ENCODE measurements around the gene MEG3.

MEG3 gene

DNA sequence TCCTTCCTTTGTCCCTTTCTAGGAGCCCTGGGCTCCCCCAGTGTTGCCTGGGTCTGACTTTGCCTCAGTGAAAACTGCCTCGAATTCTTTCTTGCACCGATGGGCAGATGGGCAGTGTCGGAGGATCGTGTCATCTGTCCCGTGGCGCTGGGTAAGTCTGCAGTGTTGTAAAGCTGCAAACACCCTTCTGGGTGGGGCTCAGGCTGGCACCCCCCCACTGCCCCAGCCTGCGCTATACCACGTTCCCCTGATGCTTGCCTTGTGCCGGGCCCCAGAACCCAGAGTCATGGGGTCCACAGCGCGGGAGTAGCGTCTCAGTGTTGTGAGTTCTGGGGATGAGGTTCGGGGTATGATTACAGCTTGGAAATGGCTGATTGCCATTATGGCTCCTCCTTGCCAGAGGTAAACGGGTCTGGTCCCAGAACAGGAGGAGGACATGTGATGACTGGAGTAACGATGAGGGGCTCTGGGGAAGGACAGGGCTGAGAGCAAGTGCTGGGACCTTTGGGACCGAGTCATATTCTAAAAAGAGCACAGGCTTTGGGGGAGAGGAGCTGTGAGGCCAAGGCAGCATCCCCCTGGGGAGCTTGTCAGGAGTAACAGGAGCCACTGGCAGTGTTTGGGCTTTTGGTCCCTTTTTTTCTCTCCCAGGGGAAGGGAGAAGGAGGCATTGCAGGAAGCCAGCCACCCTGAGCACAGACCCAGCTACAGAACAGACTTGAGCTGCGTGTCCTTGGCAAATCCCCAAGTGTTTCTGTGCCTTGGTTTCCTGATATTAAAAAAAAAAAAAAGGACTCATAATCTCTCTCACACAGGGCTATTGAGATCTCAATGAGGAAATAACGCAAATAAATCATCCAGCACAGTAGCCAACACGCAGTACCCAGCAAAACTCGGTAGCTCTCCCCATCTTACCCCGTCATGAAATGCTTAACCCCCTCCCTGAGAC is 73.3 kb downstream of the MEG3 start:
- DNase-seq, result no peak

DNA sequence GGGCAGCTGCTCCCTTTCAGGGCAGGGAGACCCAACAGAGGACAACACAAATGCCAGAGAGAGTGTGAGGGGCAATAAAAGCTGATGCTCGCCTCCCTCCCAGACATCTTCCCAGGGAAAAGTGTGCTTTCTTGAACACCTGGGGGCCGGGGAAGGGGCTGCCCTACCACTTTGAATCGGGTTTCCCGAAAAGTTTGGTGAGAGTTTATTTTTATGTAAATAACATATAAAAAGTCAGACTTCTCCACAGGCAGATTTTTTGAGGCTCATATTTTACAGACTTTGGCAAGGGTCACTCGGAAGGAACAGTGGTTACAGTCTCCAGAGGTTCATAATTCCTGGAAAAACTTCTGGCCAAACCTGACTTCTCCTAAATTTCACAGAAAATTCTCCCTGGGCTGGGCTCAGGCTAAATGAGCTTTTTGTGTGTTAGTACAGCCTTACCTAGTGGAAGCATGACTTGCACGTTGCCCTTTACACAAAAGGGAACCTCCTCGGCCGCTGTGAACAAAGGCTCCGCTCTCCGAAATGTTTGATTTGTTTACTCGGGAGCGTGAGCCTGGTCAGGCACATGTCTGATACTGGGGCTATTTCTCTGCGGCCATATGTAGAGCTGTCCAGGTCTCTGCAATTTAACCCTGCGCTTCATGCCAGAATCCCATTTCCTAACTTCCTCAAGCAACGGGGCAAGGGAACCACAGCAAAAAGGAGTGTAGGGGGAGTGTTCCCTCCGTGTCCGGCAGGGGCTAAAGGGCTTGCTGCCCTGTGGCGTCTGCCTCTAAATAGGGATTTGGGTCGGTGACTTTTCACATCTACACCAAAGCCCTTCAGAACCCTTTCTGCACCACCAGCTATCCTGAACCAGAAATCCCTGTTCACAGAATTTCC is 74.2 kb downstream of the MEG3 start:
- peak in 3 of 4 experiments; percentile 2 to 18 (median 15) for DNase-seq

DNA sequence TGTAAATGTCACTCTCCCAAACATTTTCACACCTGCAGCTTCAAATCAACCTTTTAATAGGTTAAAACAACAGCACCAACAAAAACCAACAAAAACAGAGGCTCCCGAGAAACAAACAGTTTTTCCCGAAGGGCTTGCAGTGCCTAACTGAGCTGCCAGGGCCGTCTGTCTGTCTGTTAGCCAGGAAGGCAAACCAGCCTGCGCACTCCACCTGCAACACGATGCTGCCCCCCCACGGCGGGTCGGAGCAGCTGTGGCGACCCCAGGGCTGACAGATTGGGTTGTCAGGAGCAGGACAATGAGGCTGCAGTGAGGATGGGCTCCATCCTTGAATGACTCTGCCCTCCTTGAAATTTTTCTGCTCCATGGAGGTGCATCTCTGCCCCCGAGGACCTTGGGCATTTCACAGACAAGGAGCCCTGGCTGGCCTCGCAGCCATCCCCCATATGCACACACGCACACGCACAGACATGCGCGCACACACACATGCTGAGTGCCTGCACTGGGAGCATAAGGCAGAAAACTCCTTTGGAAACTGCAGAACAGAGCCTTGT is 75.0 kb downstream of the MEG3 start:
- no peak for DNase-seq

DNA sequence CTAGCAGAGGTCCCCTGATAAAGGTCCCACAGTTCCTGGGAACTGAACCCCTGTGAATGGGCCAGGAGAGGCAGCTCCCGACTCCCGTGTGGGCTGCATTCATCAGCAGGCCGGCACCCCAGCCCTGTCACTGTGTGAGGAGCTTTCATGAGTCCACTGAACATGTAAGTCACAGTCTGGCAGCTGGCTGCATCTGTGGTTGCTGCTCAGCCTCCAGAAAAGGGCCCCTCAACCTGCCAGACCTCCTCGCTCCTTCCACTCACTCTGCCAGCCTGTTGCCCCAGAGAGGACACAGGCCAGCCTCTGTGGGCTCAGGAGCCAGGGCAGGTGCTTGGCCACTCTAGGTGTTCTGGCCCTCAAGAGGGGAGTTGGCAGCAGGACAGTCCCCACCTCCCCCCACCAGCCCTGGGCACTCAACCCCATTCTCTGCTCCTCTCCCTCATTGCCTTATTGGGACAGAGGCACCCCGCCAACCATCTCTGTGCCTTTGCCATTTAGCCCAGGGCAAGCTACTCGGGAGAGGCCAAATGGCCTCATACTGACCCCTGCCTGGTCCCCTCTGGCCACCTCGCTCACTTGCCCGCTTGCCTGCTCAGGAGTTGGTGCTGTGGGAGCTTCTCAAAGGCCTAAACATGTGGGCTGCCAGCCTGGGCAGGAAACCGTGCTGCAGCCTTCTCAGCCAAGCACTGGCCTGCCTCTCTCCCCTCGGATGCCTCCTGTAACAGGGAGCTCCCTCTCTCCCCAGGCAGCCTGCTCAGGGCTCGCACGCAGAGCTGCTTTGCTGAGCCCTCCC is 75.7 kb downstream of the MEG3 start:
- no peak for DNase-seq

DNA sequence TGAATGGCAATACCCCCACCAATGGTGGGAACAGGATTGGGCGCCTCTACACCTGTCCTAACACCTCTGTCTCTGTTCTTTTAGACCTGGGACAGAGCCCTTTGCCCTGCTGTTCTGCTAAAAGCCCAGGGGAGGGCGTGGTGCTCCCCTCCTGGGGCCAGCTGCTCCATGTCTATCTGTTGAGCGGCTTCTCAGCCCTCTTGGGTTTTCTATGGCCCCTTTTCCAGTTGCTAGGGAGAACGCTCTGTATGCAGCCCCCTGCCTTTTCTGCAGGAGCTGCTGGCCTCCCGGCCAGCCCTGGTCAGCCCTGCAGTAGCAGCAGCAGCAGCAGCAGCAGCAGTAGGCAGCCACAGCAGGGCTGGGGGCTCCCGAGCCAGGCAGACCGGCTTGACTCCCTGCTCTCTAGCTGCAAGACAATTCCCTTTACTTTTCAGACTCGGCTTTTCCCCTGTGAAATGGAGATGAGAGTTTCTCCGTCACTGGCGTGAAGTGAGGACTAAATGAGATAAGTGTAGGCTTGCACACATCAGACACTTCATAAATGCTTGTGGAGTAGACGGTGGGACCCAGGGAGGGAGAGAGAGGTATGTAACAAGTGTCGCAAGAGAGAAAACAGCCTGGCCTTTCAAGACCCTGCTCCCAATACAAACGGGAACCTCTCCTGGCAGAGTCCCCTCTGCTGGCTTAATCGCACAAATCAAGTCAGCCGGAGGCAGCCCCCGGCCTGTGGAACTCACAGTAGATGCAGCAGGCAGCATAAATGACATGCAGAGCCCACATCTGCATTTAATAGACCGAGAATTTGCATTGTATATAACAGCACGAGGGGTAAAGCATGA is 76.6 kb downstream of the MEG3 start:
- DNase-seq, result no peak

DNA sequence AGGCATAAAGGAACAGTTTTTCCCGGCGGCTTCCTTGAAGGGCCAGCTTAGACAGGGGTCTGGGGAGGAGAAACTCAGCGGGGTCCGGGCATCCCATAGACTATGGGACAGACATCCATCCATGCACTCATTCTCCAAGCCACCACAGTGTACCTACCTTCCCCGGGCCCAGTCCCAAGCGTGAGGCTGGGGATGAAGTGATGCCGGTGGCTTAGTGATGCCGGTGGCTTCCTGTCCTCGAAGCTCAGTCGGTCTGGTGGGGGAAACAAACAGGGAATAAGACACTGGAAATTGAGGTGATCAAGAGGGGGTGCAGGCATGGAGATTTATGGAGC is 77.2 kb downstream of the MEG3 start:
- no peak for DNase-seq

DNA sequence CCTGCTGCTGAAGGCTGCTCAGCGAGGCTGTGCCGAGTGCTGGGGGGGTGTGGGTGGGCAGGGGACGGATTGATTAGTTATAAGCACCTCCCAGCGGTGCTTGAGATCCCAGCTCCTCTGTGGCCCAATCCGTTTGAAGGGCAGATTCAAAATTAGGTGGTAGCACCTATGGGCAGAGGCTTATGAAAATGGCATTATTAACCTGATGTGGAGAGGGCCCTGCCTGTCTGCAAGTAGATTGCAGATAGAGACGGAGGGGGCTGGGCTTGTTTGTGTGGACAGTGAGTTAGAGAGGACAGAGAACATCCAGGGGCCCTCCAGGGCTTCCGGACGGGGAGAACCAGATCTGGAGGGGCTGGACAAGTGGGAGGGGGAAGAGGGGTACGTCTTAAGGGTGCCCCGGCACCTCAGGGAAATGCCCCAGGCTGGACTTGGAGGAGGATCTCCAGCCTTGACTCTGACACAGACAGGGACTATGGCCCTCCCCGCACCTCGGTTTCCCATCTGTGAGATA is 77.8 kb downstream of the MEG3 start, which contains the start of gene RTL1:
RTL1 (minus strand) TSS at position 51 of the 514 bp plus-strand sequence. CDS start 18,934 bp downstream, outside the sequence.
- no peak for DNase-seq

DNA sequence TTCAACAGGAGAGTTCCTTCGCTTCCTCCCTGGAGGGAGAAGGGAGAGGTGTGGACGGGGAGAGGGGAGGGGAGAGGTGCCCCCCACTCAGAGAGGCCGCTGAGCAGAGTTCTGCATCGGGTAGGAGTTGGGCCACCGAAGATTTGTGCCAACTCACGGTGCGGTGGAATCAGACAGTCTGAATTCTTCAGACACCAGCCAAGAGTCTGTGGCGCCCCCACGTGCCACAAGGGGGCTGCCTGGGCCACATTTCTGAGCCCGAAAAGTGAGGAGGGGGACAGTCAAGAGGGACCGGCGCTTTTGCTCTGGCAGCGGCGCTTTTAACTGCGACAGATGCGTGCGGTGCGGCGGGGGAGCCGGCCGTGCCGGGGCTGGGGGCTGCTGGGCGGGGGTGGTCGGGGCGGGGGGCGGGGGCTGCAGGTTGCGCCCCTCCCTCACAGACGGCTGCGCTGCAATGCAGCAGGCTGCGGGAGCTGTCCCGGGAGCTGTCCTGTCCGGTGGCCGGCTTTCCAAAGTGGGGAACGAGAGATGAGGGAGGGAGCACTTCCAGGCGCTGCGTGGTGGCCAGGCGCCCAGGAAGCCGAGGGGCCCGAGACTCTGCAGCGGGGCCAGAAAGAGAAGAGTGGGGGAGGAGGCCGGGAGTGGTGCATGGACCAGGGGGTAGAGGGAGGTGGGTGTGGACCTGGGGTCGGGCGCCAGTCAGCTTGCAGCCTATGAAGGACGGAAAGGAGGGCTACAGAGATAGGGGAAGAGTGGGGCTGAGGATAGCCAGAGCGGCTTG is 78.6 kb downstream of the MEG3 start:
- peak in 1 of 4 experiments; percentile 10 for DNase-seq

DNA sequence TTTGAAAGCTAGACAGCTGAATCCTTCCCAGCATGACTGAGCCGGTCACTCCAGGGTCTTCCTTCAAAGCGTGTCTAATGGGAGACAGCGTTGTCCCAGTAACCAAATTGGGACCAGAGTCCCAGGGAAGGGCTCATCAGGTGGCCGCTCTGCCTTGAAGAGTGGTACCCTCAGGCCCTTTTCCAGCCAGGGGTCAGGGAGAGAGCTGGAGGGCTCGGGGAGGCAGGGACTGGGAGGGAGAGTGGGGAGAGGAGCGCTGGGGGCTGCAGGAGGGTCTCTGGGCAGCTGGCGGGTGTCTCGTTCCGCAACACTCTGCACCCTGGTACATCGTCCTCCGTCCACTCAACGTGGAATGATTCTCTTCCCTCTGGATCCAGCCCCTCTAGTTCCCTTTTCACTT is 79.2 kb downstream of the MEG3 start:
- DNase-seq, result no peak

DNA sequence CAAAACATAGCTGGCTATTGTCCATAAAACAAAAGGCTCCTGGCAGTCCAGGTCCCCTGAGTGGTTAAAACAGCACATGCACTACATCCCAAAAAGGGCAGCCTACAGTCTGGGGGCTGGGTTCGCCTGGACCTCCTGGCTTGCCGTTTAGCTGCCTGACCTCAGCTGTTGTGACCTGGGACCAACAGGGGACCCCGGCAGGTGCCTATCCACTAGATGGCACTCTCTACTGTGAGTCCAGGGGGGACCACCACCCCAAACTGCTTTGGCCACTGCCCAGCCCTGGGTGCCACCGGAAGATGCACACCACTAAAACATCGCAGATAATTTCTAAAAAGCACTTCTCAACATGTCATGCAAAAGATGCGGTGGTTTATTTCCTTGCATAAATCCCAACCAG is 80.5 kb downstream of the MEG3 start:
- DNase-seq, result peak in 1 of 4 experiments; percentile 10

DNA sequence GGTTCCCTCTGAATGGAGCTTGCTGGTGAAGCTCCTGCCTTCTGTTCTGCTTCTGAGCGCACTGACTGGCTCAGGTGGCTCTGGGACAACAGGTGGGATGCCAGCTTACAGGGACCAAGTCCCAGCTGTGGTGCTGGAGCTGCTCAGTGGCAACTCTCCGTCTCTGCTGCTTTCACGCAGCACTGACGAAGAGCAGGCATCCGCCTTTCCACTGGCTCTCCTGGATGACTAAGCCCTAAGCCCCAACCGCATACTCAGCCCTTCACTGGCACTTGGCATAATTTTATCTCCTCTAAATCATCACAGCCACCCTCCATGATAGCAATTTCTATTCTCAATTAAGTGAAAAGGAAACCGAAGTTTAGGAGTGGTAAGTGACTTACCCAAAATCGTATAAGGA is 81.3 kb downstream of the MEG3 start:
- DNase-seq, result no peak

DNA sequence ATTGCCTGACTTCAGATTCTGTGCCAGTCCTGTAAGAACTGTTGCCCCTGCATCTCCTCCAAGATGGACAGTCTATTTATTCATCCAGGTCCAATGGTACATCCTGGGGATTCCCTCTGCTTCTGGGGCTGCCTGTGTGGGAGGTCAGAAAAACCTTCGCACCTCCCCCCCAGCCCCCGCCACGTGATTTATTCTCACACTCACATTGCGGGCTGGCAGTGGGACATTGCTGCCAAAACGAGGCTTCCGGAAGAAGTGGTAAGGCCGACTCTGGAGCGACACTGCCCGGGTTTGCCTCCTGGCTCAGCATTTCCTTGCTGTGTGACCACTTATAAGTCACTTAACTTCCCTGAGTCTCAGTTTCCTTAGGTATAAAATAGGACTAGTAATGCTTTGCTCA is 83.5 kb downstream of the MEG3 start:
- DNase-seq, result no peak

Measured in suppressor macrophage (primary cell).